Progenitor cell of endocrine pancreas (in vitro differentiated cells): Measurements from ENCODE around the gene LATS2. TPM values are rescaled to one million over a fixed set of nuclear protein-coding genes. Genes with fewer than 3 reads are reported as not detected.

Source experiments
- DNase-seq: peaks from one replicate; pipeline ENCODE4 v3.0.0; 2021; ENCODE audit warnings: low spot score; ENCODE audit not compliant: unreplicated experiment
- H3K27ac Mint-ChIP-seq: 2 replicates; pipeline ENCODE4 v1.8.0; 2021; ENCODE audit warnings: mild to moderate bottlenecking, moderate library complexity, mixed read lengths
- H3K27me3 Mint-ChIP-seq: 2 replicates; pipeline ENCODE4 v1.8.0; 2021; ENCODE audit warnings: mixed read lengths
- H3K36me3 Mint-ChIP-seq: 2 replicates; pipeline ENCODE4 v1.8.0; 2022; ENCODE audit warnings: mixed read lengths; ENCODE audit not compliant: insufficient read depth
- H3K4me1 Mint-ChIP-seq: 2 replicates; pipeline ENCODE4 v1.8.0; 2021; ENCODE audit warnings: low read depth, mixed read lengths
- H3K4me3 Mint-ChIP-seq: 2 replicates; pipeline ENCODE4 v1.8.0; 2021; ENCODE audit warnings: low read depth, mild to moderate bottlenecking, moderate library complexity, mixed read lengths
- H3K9me3 Mint-ChIP-seq: 2 replicates; pipeline ENCODE4 v1.8.0; 2021; ENCODE audit warnings: low read depth, mixed read lengths
- total RNA-seq: library from RNA; stranded (reverse); gene quantifications from 2 replicates; pipeline ENCODE4 v1.2.1, GENCODE V29; 2021
- TF ChIP-seq, protein P1 (sequence below): fragments of 200-600 bp; sonication (generic); IDR thresholded peaks from one replicate; pipeline ENCODE4 v1.5.0; 2021; ENCODE audit warnings: antibody characterized with exemption, mild to moderate bottlenecking; ENCODE audit not compliant: unreplicated experiment

Gene LATS2
- total RNA-seq, 1 donor from 2014 or later: 15.2 TPM

DNA sequence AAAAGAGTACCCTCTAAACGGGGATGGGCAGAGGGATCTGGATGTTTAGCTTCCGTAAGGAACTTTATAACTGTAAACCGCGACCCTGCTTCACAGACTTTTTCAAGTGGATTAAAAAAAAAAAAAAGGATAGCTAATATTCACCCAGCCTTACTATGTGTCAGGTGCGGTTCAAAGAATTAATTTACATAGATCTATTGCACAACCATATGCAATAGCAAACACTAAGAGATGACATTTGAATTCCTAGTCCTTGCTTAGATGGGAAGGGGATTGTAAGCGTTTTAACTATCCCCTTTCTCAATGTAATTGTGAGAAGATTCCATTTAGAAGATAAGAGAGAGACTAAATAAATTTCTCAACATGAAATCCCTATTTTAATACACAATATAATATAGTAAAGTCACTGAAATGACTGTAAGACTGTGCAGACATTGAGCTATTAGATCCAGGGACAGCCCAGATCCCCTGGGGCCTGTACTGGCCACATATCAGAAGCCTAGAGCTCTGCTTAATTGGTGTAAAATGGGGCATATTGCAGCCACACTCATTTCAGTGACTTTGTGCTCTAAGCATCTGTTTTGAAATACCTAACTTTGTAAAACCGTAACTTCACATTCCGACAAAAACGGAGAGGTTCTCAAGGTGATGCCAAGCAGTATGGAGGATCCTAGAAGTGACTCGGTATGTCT lies 13.6 kb downstream of the LATS2 start:
- H3K27me3 Mint-ChIP-seq: no peaks in the 10 kb centered on the region
- TF ChIP-seq, protein P1, sequence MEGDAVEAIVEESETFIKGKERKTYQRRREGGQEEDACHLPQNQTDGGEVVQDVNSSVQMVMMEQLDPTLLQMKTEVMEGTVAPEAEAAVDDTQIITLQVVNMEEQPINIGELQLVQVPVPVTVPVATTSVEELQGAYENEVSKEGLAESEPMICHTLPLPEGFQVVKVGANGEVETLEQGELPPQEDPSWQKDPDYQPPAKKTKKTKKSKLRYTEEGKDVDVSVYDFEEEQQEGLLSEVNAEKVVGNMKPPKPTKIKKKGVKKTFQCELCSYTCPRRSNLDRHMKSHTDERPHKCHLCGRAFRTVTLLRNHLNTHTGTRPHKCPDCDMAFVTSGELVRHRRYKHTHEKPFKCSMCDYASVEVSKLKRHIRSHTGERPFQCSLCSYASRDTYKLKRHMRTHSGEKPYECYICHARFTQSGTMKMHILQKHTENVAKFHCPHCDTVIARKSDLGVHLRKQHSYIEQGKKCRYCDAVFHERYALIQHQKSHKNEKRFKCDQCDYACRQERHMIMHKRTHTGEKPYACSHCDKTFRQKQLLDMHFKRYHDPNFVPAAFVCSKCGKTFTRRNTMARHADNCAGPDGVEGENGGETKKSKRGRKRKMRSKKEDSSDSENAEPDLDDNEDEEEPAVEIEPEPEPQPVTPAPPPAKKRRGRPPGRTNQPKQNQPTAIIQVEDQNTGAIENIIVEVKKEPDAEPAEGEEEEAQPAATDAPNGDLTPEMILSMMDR: no peak
- no peaks in the 10 kb centered on the region for H3K9me3 Mint-ChIP-seq
- H3K4me3 Mint-ChIP-seq: no peak overlapping the region
- H3K36me3 Mint-ChIP-seq: peaks cover 9% of the 10 kb centered on the region
- no peaks in the 10 kb centered on the region for H3K4me1 Mint-ChIP-seq
- no peak for DNase-seq
- H3K27ac Mint-ChIP-seq: no peak overlapping the region

DNA sequence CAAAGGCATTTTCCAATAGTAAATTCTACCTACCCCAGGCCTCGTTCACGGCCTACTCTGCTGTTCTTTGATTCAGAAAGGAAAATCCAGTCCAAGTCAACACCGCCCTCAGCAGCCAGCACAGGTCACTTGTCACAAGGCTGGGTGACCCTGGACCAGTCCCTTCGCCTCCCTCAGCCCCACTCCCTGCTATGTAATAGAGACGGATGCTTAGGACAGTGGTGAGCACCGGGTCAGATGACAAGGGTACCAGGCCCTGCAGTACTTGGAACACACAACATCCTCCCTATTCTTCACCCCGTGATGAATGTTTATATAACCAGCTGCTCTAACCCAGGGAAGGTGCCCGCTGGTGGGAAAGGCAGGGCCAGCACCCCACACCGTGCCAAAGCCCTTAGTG lies 14.3 kb downstream of the LATS2 start:
- Mint-ChIP-seq H3K36me3 (peaks cover 9% of the 10 kb centered on the region), H3K9me3 (no peaks in the 10 kb centered on the region), H3K27ac (peak overlapping the region; percentile 29), H3K4me1 (no peaks in the 10 kb centered on the region), H3K27me3 (no peaks in the 10 kb centered on the region), H3K4me3 (no peak overlapping the region)
- DNase-seq: no peak
- TF ChIP-seq, protein P1: no peak

GRCh38 chr13:21046203-21046602 lies 15.2 kb downstream of the LATS2 start:
- H3K4me3 Mint-ChIP-seq: no peak overlapping the region
- H3K27ac Mint-ChIP-seq: no peak overlapping the region
- peaks cover 9% of the 10 kb centered on the region for H3K36me3 Mint-ChIP-seq
- no peak for DNase-seq
- TF ChIP-seq, protein P1: no peak
- no peaks in the 10 kb centered on the region for H3K9me3 Mint-ChIP-seq
- H3K4me1 Mint-ChIP-seq: peaks cover 2% of the 10 kb centered on the region
- no peaks in the 10 kb centered on the region for H3K27me3 Mint-ChIP-seq

- TF ChIP-seq, protein P1: no peak
- H3K36me3 Mint-ChIP-seq: peaks cover 9% of the 10 kb centered on the region
- H3K4me1 Mint-ChIP-seq: peaks cover 2% of the 10 kb centered on the region
- no peaks in the 10 kb centered on the region for H3K27me3 Mint-ChIP-seq
- H3K27ac Mint-ChIP-seq: no peak overlapping the region
- no peak overlapping the region for H3K4me3 Mint-ChIP-seq
- DNase-seq: no peak
- H3K9me3 Mint-ChIP-seq: no peaks in the 10 kb centered on the region
These were observed 16.3 kb downstream of the LATS2 start for GRCh38 chr13:21045100-21045499.

GRCh38 chr13:21043898-21044297 lies 17.5 kb downstream of the LATS2 start:
- H3K4me3 Mint-ChIP-seq: no peak overlapping the region
- H3K4me1 Mint-ChIP-seq: peaks cover 2% of the 10 kb centered on the region
- H3K27me3 Mint-ChIP-seq: no peaks in the 10 kb centered on the region
- no peak for DNase-seq
- H3K36me3 Mint-ChIP-seq: peaks cover 9% of the 10 kb centered on the region
- no peak overlapping the region for H3K27ac Mint-ChIP-seq
- TF ChIP-seq, protein P1: no peak
- no peaks in the 10 kb centered on the region for H3K9me3 Mint-ChIP-seq
